Peyer's patch (tissue), 4 donors: ENCODE results near the gene SUMO4. TPM values are rescaled to one million over a fixed set of nuclear protein-coding genes. Genes with fewer than 3 reads are reported as not detected.

Source experiments
- DNase-seq, 3 donors: peaks; one replicate each; pipeline ENCODE4 v3.0.0-alpha.2; 2017 to 2019
- H3K27ac ChIP-seq, 4 donors: fragments of 200-600 bp; sonication (generic); one replicate each; pipeline ENCODE4 v1.5.1; 2016 to 2019
- H3K27me3 ChIP-seq, 2 donors: fragments of 200-600 bp; sonication (generic); one replicate each; pipeline ENCODE4 v1.5.1; 2019
- H3K36me3 ChIP-seq, 3 donors: fragments of 200-600 bp; sonication (generic); one replicate each; pipeline ENCODE4 v1.5.1; 2016 to 2019
- H3K4me1 ChIP-seq, 4 donors: fragments of 200-600 bp; sonication (generic); one replicate each; pipeline ENCODE4 v1.5.1; 2016 to 2019
- H3K4me3 ChIP-seq, 4 donors: fragments of 200-600 bp; sonication (generic); 1 replicate in 3 of 4; 2 replicates in 1 of 4; pipeline ENCODE4 v1.5.1; 2016 to 2019; ENCODE audit warnings: mild to moderate bottlenecking in 1 of 4
- H3K9me3 ChIP-seq, 4 donors: fragments of 200-600 bp; sonication (generic); one replicate each; pipeline ENCODE4 v1.5.1; 2016 to 2019; ENCODE audit warnings: mild to moderate bottlenecking in 1 of 4
- CTCF ChIP-seq, 6 experiments: fragments of 450-650 bp in 4 of 6; fragments of 200-600 bp in 2 of 6; sonication (generic) in 1 of 6; IDR thresholded peaks; one replicate each; pipeline ENCODE4 v1.5.1; 2017 to 2019; ENCODE audit warnings: antibody characterized with exemption in 6 of 6, mild to moderate bottlenecking in 3 of 6, moderate library complexity in 1 of 6
- POLR2A ChIP-seq, 2 donors: fragments of 450-650 bp; IDR thresholded peaks; one replicate each; pipeline ENCODE4 v1.5.1; 2017; ENCODE audit warnings: antibody characterized with exemption in 2 of 2, mild to moderate bottlenecking in 2 of 2, moderate library complexity in 2 of 2
- total RNA-seq, 4 donors: library from RNA; depleted of rRNA; stranded (reverse); fragments of >200 nt; gene quantifications; one replicate each; pipeline ENCODE4 v1.1.0, GENCODE V29; 2016

Gene SUMO4
- total RNA-seq, 4 donors from 2014 or later, result 5.1 to 8.2 (median 7.0) TPM; not detected in 1

GRCh38 chr6:149423964-149424440, 23.9 kb downstream of the SUMO4 start:
- no peaks in the 10 kb centered on the region for H3K9me3 ChIP-seq
- no peak overlapping the region for H3K27ac ChIP-seq
- no peaks in the 10 kb centered on the region for H3K27me3 ChIP-seq
- DNase-seq, result no peak
- TF ChIP-seq CTCF (IDR thresholded peaks at IDR 0.05) (no peak), POLR2A (IDR thresholded peaks at IDR 0.05) (no peak)
- H3K36me3 ChIP-seq, result no peaks in the 10 kb centered on the region
- peaks cover 0 to 4% (median 0%) of the 10 kb centered on the region in 4 donors for H3K4me1 ChIP-seq
- H3K4me3 ChIP-seq, result no peak overlapping the region

- H3K36me3 ChIP-seq, result no peaks in the 10 kb centered on the region
- H3K4me1 ChIP-seq, result peaks cover 0 to 4% (median 0%) of the 10 kb centered on the region in 4 donors
- no peaks in the 10 kb centered on the region for H3K9me3 ChIP-seq
- DNase-seq, result no peak
- H3K27ac ChIP-seq, result no peak overlapping the region
- no peak for TF ChIP-seq CTCF (IDR thresholded peaks at IDR 0.05)
- TF ChIP-seq POLR2A (IDR thresholded peaks at IDR 0.05), result no peak
- H3K4me3 ChIP-seq, result no peak overlapping the region
- no peaks in the 10 kb centered on the region for H3K27me3 ChIP-seq
Measured at GRCh38 chr6:149425224-149425623, 25.2 kb downstream of the SUMO4 start.

GRCh38 chr6:149425754-149426153, 25.7 kb downstream of the SUMO4 start:
- TF ChIP-seq CTCF (IDR thresholded peaks at IDR 0.05), result no peak
- TF ChIP-seq POLR2A (IDR thresholded peaks at IDR 0.05), result no peak
- Histone ChIP-seq H3K27ac (no peak overlapping the region), H3K9me3 (no peaks in the 10 kb centered on the region), H3K27me3 (no peaks in the 10 kb centered on the region), H3K4me3 (no peak overlapping the region), H3K4me1 (peaks cover 0 to 4% (median 0%) of the 10 kb centered on the region in 4 donors), H3K36me3 (no peaks in the 10 kb centered on the region)
- no peak for DNase-seq

- Histone ChIP-seq H3K27ac (no peak overlapping the region), H3K27me3 (no peaks in the 10 kb centered on the region), H3K9me3 (no peaks in the 10 kb centered on the region), H3K4me3 (no peak overlapping the region), H3K4me1 (peaks cover 0 to 11% (median 0%) of the 10 kb centered on the region in 4 donors), H3K36me3 (no peaks in the 10 kb centered on the region)
- TF ChIP-seq POLR2A (IDR thresholded peaks at IDR 0.05) (no peak), CTCF (IDR thresholded peaks at IDR 0.05) (no peak)
- DNase-seq, result no peak
Measured at GRCh38 chr6:149428606-149429005, 28.5 kb downstream of the SUMO4 start.

- H3K4me3 ChIP-seq, result no peak overlapping the region
- H3K36me3 ChIP-seq, result no peaks in the 10 kb centered on the region
- H3K9me3 ChIP-seq, result no peaks in the 10 kb centered on the region
- no peak for DNase-seq
- peaks cover 0 to 7% (median 0%) of the 10 kb centered on the region in 4 donors for H3K4me1 ChIP-seq
- TF ChIP-seq POLR2A (IDR thresholded peaks at IDR 0.05) (no peak), CTCF (IDR thresholded peaks at IDR 0.05) (no peak)
- H3K27me3 ChIP-seq, result no peaks in the 10 kb centered on the region
- no peak overlapping the region for H3K27ac ChIP-seq
Measured at GRCh38 chr6:149429427-149430360, 29.6 kb downstream of the SUMO4 start.
